NT2/D1 (cell line): ENCODE data around the gene CTNNA2.

Source experiments
- YY1 ChIP-seq: IDR thresholded peaks from 2 replicates; pipeline ENCODE4 v1.6.1; 2011; ENCODE audit not compliant: insufficient read length, insufficient read depth
- ZNF274 ChIP-seq: IDR thresholded peaks from 2 replicates; pipeline ENCODE4 v1.6.1; 2011; ENCODE audit warnings: mild to moderate bottlenecking, low read depth, low read length

DNA sequence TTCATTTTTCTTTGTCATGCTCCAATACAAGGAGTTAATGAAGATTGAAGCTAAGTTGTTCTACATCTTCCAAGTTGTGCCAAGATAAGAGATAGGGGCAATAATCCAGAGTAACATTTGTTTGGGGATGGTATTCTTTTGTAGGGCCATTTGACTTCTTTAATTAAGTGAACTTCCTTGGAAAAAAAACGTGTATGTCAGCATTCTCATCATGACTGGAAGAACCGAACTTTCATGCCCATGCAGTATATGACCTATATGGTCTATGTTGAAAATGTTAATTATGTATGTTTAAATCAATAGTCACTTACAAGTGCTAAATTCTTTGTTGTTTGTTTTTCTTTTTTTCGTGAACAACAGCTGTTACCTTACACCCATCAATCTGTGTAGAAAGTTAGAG, 1111.2 kb downstream of the CTNNA2 start:
- TF ChIP-seq ZNF274 (no peak), YY1 (no peak)
